ENCODE results near the gene MZF1.
A peak's percentile ranks its signal among the peaks of the same experiment; 100 is the strongest.
"Not testable (repeated sequence)": the region's sequence is repeated elsewhere in the genome, so short reads cannot be mapped to it uniquely, and the experiment has no call there.

MZF1 gene

DNA sequence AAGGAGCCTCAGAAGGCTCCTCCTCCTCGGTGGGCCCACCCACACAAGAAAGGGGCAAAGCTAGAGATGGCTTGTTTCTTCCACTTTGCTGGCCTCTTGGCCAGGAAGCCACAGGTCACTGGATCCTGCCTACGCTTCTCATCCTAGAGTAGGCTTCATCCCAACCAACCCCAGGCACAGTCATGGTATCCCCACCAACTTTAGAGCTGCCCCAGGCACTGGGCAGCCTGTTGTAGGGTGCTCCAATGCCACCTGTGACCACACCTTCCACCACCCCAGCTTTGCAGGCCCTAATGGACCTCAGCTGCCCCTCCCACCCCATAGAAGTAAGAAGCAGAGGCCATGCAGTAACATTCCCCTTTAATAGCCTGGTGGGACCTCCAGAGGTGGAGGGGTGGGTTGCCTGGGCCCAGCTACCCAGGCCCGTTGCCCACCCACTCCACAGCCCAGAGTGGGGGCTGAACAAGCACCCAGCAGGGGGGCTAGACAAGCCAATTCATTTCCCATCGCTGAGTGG, 17.7 kb downstream of the MZF1 start:
- no peak for DNase-seq (ENCODE audit: low spot score)

DNA sequence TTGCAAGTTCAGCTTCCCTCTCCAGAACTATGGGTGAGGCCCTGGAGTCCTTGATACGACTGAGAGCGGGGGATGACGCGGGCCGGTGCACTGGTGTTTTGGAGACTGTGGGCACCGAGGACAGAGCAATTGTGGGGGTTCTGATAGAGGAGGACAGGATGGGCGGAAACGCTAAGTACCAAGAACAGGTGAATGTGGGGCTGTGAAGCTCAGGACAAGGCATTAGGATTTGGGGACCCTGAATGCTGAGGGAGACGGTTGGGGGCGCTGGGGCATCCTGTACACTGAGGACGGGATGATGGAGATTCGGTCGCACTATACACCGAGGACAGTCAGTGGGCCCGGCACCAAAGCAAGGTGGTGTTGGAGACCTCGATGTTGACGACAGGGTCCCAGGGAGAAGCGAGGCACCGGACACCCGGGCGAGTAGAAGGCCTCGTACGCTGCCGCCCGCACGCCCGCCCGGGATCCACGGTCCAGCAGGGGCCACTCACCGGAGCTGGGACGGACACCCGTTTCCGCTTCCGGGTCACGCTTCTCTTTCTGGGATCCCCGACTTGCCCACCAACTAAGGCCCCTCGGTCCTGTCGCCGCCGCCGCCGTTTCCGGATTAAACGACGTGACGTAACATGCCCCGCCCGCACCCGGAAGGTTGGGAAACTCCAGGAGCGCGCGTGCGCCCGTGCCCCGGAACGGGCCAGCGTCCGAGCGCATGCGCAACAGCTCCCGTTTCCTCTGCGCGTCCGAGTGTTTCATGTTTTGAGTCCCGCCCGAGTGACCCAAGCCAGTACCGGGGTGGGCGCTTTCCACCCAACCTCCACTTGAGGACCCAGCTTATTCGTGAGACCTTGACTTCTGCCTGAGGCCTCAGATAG, 18.4 kb downstream of the MZF1 start, which contains the start of gene CHMP2A:
Gene CHMP2A (minus strand): TSS at position 612 of the 875 bp plus-strand sequence. CDS start 893 bp downstream, outside the sequence.
- DNase-seq (ENCODE audit: low spot score): peak; percentile 99

DNA sequence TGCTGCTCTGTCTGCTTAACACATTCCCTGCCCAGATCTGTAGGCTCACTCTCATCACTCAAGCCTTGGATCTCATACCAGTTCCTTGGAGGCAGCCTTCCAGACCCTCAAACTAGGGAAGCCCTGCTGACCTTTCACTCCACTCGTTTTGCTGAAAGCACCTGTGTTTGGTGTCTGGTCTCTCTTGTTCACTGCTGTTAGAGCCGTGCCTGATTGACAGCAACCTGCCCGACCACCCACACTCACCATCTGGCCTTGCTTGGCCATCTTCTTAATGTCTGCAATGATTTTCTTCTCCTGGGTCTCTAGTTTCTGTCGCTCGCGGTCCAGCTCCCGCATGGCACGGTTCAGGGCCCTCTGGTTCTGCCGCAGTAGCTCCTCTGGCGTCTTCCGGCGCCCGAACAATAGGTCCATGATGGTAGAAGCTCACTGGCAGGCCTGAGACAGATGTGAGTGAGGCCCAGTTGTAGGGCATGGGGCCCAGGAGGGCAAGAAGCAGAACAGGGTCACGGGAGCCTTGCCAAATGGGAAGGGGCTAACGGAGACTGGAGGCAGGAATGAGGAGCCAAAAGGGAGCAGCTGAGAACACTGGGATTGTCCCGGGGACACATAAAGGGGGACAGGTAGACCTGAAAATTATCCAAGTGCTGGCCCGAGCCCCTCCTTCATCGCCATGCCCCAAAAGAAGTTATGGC, 19.2 kb downstream of the MZF1 start:
- DNase-seq (ENCODE audit: low spot score): no peak

DNA sequence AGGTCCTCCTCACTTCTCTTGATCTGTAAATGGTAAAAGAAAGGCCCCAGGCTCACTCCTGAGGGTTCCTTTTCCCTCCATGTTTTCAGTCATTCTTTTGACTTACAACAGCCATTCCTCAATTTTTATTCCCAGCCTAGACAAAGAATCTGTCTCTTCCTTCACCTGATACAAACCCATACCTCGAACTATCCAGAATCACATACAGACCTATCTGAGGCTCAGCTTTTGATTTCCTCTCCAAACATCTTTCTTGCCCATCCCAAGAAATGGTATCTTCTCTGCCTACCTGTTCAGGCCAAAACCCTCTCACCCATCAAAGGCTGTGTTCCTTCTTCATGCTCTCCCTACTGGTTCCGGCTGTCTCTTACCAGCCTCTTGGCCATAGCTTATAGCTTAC, 20.5 kb downstream of the MZF1 start:
- DNase-seq (ENCODE audit: low spot score): no peak

DNA sequence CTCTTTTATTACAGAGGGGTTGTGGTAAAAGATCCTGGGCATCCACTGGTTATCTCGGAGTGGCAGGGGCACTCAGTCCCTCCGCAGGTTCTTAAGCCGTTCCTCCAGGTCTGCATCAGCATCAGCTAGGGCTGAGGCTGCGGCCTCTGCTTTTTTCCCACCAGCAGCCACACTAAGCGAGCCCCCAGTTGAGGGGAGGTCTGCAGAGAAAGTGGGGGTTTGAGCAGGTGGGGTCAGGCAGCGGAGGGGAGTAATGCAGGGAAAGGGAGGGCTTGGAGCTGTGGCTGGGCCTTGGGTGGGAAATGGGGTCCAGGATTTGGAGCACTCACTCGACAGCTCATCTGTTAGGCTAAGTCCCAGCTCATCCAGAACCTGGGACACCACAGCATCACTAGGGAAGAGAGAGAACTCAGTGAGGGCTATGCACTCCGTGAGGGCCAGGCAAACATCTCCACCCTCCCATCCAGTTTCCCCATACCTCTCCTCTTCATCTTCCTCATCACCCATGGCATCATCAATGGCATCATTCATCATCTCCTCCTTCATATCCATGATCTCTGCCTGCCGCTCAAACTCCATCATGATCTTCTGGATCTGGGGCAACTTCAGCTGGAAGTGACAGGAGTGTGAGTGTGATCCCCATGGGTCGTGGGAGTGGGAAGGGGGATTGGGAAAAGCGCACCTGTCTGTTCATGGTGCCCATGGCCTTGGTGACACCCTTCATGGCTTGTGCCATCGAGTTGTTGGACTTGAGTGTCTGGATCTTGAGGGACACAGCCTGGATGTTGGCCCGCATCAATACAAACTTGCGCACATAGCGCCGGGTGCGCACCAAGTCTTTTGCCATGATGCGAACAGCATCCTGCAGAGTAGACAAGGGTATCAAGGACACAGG, 21.3 kb downstream of the MZF1 start:
- DNase-seq (ENCODE audit: low spot score): no peak

DNA sequence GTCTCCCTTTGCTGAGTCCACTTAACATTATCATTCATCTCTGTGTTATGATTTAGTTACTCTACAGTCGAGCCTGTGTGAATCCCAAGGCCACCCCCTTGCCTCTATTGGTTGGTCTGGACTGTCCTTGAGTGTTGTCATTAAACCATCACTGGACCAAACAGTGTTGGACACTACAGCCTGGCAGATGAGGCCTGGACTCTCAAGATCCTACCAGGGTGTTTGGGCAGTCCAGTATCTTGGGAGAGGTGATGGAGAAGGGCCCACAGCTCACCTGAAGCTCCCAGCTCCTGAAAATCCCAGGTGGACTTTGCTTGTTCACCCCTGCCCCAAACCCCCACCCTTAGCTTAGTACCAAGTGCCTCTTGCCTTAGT, 22.0 kb downstream of the MZF1 start:
- DNase-seq (ENCODE audit: low spot score): no peak

DNA sequence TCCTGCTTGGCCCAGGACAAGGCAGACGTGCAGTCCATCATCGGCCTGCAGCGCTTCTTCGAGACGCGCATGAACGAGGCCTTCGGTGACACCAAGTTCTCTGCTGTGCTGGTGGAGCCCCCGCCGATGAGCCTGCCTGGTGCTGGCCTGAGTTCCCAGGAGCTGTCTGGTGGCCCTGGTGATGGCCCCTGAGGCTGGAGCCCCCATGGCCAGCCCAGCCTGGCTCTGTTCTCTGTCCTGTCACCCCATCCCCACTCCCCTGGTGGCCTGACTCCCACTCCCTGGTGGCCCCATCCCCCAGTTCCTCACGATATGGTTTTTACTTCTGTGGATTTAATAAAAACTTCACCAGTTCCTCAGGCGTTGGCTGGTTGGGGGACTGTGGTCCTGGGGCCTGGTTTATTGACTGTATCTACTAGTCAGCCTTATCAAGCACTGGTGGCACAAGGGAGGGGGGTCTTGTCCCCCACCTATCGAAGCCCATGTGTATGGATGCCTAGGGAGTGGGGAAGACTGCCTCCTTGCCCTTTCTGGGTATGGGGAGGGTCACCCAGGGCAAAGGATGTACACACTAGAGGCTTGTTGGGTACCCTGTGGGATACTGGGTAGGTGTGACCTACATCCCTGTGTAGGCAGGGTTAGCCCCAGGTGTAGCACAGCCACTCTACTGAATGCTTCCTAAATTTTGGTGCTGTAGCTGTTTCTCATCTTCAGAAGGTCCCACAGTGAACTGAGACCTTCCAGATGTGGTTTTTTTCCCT, 22.6 kb downstream of the MZF1 start:
- DNase-seq (ENCODE audit: low spot score): no peak

DNA sequence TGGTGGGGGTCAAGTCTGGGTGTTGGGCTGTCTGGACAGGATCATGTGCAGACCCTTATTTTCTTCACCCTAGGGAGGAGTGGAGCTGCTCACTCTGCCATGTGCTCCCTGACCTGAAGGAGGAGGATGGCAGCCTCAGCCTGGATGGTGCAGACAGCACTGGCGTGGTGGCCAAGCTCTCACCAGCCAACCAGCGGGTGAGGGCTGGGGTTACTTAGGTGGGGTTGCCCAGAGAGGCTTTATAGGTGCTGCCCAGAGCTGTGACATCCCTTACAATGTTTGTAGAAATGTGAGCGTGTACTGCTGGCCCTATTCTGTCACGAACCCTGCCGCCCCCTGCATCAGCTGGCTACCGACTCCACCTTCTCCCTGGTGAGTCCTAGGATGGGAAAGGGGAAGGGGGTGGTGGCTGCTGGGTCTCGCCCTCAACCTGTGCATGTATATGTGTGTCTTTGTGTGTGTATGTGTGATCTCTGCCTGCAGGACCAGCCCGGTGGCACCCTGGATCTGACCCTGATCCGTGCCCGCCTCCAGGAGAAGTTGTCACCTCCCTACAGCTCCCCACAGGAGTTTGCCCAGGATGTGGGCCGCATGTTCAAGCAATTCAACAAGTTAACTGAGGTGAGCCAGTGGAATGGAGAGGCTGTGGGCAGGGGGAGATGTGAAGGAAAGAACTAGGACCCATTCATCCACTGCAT, 23.3 kb downstream of the MZF1 start:
- DNase-seq (ENCODE audit: low spot score): no peak

DNA sequence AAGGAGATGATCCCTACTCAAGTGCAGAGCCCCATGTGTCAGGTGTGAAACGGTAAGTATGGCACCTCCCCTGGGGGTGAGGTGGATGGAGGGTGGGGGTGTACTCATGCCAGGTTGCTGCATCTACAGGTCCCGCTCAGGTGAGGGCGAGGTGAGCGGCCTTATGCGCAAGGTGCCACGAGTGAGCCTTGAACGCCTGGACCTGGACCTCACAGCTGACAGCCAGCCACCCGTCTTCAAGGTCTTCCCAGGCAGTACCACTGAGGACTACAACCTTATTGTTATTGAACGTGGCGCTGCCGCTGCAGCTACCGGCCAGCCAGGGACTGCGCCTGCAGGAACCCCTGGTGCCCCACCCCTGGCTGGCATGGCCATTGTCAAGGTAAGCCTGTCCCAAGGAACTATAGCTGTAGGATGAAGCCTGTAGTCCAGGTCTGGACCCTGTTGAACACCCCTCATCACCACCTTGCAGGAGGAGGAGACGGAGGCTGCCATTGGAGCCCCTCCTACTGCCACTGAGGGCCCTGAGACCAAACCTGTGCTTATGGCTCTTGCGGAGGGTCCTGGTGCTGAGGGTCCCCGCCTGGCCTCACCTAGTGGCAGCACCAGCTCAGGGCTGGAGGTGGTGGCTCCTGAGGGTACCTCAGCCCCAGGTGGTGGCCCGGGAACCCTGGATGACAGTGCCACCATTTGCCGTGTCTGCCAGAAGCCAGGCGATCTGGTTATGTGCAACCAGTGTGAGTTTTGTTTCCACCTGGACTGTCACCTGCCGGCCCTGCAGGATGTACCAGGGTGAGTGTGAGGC, 24.1 kb downstream of the MZF1 start:
- no peak for DNase-seq (ENCODE audit: low spot score)

DNA sequence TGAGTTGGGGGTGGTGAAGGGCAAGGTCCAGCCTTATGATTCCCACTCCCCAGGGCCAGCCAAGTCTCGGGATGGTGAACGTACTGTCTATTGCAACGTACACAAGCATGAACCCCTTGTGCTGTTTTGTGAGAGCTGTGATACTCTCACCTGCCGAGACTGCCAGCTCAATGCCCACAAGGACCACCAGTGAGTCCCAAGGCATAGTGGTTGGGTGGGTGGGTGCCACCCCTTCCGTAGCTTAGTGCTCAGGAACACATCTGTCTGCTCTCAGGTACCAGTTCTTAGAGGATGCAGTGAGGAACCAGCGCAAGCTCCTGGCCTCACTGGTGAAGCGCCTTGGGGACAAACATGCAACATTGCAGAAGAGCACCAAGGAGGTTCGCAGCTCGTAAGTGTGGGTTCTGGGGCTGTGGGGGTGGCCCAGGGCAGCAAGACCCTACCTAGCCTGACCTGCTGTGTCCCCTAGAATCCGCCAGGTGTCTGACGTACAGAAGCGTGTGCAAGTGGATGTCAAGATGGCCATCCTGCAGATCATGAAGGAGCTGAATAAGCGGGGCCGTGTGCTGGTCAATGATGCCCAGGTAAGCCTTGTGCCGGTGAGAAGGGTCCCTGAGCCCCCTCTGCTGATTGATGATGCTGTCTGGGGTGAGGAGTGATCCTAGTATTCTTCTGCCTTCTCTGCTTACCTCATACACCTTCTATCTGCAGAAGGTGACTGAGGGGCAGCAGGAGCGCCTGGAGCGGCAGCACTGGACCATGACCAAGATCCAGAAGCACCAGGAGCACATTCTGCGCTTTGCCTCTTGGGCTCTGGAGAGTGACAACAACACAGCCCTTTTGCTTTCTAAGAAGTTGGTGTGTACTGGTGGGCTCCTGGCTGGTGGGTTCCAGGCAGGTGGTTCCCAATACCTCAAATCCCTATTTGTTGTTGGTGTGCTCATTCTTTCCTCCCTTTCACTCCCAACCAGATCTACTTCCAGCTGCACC, 25.5 kb downstream of the MZF1 start:
- DNase-seq (ENCODE audit: low spot score): no peak

DNA sequence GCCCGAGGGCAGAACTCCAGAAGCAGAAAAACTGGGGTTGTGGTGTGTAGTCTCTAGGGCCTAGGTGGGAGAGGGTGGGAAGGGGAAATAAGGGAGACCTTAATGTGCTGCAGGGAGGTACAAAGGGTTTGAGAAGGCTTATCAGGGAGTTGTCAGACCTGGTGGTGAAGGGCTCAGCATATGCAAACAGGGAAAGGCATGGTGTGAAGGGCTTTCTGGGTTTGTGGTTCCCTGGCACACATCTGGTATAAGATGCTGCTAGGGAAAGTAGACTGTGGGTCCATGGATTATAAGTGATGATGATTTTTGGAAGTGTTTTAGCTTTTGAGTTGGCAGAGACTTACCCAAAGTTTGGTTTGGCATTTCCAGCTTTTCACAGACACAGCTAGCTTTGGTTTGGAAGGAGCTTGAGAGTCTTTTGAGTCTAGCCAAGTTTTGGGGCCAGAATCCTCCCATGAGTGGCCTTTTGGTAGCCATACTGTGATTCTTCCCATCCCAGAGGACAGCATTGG, 27.1 kb downstream of the MZF1 start:
- DNase-seq (ENCODE audit: low spot score): no peak

DNA sequence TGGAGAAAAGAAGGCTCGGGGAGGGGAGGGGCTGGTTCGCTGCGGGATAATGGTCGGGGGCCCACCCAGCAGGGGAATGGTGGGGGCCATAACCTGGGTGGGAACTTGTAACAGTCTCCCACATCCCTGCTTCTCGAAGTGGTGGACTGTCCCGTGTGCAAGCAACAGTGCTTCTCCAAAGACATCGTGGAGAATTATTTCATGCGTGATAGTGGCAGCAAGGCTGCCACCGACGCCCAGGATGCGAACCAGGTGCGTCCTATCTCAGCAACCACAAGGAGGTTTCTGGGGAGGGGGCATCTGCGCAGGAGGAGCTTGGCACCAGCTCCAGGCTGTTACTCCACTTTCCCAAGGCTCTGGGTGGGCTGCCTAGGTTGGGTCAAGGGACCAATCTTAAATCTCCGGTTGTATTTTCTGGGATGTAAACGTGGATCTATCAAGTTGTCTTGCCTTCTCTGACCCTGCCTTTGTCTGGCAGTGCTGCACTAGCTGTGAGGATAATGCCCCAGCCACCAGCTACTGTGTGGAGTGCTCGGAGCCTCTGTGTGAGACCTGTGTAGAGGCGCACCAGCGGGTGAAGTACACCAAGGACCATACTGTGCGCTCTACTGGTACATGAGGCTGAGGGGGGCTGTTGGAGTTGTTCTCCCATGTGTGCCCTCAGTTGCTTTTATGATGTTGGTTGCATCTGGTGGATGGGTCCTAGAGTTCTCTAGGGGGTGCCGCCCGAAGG, 27.7 kb downstream of the MZF1 start:
- DNase-seq (ENCODE audit: low spot score): no peak

DNA sequence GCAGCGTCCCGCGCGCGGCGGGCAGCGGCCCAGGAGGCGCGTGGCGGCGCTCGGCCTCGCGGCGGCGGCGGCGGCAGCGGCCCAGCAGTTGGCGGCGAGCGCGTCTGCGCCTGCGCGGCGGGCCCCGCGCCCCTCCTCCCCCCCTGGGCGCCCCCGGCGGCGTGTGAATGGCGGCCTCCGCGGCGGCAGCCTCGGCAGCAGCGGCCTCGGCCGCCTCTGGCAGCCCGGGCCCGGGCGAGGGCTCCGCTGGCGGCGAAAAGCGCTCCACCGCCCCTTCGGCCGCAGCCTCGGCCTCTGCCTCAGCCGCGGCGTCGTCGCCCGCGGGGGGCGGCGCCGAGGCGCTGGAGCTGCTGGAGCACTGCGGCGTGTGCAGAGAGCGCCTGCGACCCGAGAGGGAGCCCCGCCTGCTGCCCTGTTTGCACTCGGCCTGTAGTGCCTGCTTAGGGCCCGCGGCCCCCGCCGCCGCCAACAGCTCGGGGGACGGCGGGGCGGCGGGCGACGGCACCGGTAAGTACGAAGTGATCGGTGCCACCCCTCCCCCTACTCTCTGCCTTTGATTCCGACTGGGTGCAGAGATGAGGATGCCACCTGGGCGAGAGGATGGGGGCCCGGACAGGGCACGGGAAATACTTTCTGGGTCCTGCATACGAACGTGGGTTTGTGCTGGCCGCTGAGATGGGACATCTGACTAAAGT, 28.4 kb downstream of the MZF1 start:
- peak; percentile 94 for DNase-seq (ENCODE audit: low spot score)

DNA sequence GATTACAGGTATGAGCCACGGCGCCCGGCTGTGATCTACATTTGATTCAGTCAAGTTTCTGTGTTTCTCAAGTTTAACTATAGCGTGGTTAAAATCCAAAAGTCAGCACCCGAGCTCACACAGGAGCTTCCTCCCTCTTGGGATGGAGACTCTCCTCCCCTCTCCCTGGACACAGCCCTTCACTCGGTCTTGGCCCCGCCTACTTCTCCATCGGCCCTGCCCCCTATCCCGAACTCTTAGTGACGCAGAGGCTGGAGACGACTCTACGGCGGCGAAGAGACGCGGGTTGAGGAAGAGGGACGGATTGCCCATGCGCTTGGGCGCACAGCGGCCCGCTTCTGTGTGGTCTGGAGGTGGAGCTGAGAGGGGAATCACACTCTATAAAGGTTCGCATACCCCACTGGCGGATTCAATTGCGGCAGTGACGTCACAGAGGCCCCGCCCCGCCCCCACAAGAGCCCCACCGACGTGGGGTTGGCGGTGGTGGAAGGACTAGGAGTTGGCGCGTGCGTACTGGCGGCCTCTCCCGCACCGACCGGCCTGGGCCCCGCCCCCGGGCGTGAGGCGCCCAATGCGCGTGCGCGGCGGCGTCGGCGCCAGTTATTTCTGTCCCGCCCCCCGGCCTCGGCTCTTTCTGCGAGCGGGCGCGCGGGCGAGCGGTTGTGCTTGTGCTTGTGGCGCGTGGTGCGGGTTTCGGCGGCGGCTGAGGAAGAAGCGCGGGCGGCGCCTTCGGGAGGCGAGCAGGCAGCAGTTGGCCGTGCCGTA, 29.1 kb downstream of the MZF1 start, which contains the start of gene TRIM28:
Gene TRIM28 (plus strand): TSS at position 239 of the 765 bp plus-strand sequence. CDS start 694 bp downstream, outside the sequence.
- peak; percentile 100 for DNase-seq (ENCODE audit: low spot score)

DNA sequence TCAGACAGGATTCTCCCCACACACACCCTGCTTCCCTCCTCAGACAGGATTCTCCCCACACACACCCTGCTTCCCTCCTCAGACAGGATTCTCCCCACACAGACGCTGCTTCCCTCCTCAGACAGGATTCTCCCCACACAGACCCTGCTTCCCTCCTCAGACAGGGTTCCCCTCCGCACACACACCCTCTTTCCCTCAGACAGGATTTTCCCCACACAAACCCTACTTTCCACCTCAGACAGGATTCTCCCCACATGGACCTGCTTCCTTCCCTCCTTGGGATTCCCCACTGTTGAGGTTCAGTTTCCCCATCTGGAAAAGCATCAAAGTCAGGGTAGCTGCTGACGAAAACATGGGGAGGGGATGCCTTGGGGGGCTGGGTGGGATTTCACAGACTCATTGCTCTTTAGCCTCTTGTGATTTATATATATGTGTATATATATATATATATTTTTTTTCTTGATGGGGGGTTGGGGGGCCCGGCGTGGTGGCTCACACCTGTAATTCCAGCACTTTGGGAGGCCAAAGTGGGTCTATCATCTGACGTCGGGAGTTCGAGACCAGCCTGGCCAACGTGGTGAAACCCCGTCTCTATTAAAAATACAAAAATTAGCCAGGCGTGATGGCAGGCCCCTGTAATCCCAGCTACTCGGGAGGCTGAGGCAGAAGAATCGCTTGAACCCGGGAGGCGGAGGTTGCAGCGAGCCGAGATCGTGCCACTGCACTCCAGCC, 30.3 kb downstream of the MZF1 start:
- not testable (repeated sequence) for DNase-seq (ENCODE audit: low spot score)
